ENCODE data around the gene NCKAP5.

NCKAP5 gene

DNA sequence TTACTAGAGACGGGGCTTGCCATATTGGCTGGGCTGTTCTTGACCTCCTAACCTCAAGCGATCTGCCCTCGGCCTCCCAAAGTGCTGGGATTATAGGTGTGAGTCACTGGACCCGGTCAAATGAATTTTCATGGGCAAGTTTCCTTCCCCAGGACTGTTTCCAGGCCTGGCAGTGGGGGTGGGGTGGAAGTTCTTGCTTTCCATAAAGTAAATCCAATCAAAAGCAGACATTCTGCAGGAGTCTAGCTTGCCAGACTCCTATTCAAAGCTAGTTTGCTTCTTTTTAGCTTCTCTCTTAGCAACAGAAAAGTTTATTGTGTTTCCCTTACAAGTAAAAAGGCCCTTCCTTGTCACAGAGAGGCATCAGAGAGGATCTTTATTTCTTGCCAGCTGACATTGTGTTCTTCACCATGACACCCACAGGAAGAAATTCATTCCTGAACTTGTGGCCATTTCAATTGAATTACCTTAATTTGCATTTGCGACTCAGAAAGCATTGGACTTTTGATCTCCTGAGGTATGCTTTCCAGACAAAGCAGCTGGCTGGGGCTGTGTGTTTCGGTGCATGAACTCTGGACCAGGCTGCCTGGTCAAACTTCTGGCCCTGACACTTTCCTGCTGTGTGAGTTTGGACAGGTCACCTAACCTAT lies 936.1 kb downstream of the NCKAP5 start:
- DNase-seq (ENCODE audit: low read depth), result peak; percentile 10
- H3K4me3 ChIP-seq (ENCODE audit: control insufficient read depth, low read depth, low read length), result no peak overlapping the region
- TF ChIP-seq, protein P1, sequence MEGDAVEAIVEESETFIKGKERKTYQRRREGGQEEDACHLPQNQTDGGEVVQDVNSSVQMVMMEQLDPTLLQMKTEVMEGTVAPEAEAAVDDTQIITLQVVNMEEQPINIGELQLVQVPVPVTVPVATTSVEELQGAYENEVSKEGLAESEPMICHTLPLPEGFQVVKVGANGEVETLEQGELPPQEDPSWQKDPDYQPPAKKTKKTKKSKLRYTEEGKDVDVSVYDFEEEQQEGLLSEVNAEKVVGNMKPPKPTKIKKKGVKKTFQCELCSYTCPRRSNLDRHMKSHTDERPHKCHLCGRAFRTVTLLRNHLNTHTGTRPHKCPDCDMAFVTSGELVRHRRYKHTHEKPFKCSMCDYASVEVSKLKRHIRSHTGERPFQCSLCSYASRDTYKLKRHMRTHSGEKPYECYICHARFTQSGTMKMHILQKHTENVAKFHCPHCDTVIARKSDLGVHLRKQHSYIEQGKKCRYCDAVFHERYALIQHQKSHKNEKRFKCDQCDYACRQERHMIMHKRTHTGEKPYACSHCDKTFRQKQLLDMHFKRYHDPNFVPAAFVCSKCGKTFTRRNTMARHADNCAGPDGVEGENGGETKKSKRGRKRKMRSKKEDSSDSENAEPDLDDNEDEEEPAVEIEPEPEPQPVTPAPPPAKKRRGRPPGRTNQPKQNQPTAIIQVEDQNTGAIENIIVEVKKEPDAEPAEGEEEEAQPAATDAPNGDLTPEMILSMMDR (conservative IDR thresholded peaks at IDR 0.05; ENCODE audit: control insufficient read depth, insufficient read depth, low read depth, low read length), result no peak

GRCh38 chr2:132627536-132627935 lies 940.7 kb downstream of the NCKAP5 start:
- DNase-seq (ENCODE audit: low read depth), result no peak
- H3K4me3 ChIP-seq (ENCODE audit: control insufficient read depth, low read depth, low read length), result no peak overlapping the region
- TF ChIP-seq, protein P1 (conservative IDR thresholded peaks at IDR 0.05; ENCODE audit: control insufficient read depth, insufficient read depth, low read depth, low read length), result no peak

DNA sequence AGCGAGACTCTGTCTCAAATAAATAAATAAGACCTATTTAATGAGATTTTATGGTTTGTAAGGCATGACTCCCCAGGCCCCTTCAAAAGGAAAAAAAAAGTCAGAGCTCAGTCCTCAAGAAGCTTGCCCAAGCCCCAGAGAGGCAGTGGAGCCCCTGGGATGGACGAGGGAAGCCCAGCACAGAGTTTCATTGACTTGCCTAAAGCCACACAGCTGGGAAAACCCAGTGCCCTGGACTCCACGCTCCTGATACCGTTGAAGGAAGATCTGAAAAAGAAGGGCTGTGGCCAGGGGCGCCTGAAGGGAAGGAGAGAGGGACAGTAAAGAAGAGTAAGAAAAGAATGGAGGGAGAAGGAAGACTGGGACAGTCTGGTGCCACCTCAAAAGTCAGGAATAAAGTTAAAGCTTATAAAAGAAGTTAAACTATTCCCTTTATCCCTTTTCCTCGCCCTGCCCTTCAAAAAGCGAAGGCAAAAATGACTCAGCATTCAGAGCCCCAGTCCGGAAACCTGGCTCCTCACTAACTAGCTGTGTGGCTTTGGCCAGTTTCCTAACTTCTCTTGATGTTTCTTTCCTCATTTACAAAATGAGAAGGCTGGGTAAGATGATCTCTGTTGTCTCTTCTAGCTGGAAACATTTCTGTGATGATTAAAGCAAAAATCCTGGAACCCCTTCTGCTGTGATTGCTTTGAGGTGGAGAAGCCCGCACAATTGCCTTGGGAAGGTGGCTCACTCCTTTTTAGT lies 945.0 kb downstream of the NCKAP5 start:
- DNase-seq (ENCODE audit: low read depth), result peak; percentile 61
- H3K4me3 ChIP-seq (ENCODE audit: control insufficient read depth, low read depth, low read length), result no peak overlapping the region
- TF ChIP-seq, protein P1 (conservative IDR thresholded peaks at IDR 0.05; ENCODE audit: control insufficient read depth, insufficient read depth, low read depth, low read length), result no peak

Measured in fibroblast of mammary gland (primary cell).